SK-N-SH (cell line): Measurements from ENCODE around the gene ASIC3. TPM values are rescaled to one million over a fixed set of nuclear protein-coding genes. Genes with fewer than 3 reads are reported as not detected.

Experiments used
- CTCF ChIA-PET: fragments of 300-600, 350-600 bp; formaldehyde crosslinking; extraction: SDS; loops from one replicate; lab custom pipeline; 2021; lab: Yijun Ruan, JAX
- POLR2A ChIA-PET: fragments of 350-600 bp; sonication (Branson Sonifier 250); formaldehyde crosslinking; extraction: SDS; loops from one replicate; lab custom pipeline; 2020; ENCODE audit warnings: antibody characterized with exemption, inconsistent platforms; lab: Yijun Ruan, JAX
- DNase-seq: peaks from one replicate; pipeline ENCODE4 v3.0.0; 2012
- H2AFZ ChIP-seq: fragments of 200-600 bp; sonication (generic); 2 replicates; pipeline ENCODE4 v1.8.1; 2016; ENCODE audit warnings: antibody characterized with exemption, mild to moderate bottlenecking, low read depth
- H3F3A ChIP-seq: fragments of 200-600 bp; sonication (generic); replicated peaks from 2 replicates; pipeline ENCODE3; 2016; ENCODE audit warnings: antibody characterized with exemption, mild to moderate bottlenecking; ENCODE audit not compliant: insufficient read depth
- H3K27ac ChIP-seq, 2 experiments: fragments of 200-500 bp in 1 of 2; fragments of 200-600 bp in 1 of 2; sonication (Bioruptor generic) in 1 of 2; sonication (generic), shearing (Covaris generic) in 1 of 2; 2 replicates each; pipeline versions ENCODE4 v1.5.1 to v1.6.1; 2014 to 2016; ENCODE audit warnings: low read depth in 2 of 2, inconsistent platforms in 1 of 2, low read length in 1 of 2, mild to moderate bottlenecking in 1 of 2, mixed read lengths in 1 of 2
- H3K27me3 ChIP-seq: fragments of 200-600 bp; sonication (generic), shearing (Covaris generic); 2 replicates; pipeline ENCODE4 v1.6.1; 2016; ENCODE audit warnings: mixed run types; ENCODE audit not compliant: insufficient read depth
- H3K36me3 ChIP-seq, 2 experiments: fragments of 200-500 bp in 1 of 2; fragments of 200-600 bp in 1 of 2; sonication (Bioruptor generic) in 1 of 2; sonication (generic) in 1 of 2; replicated peaks in 1 of 2; 2 replicates each; pipeline versions ENCODE3 to v1.5.1; 2014 to 2016; ENCODE audit warnings: low read length in 1 of 2, mild to moderate bottlenecking in 1 of 2; ENCODE audit not compliant: insufficient read depth in 2 of 2, control insufficient read depth in 1 of 2
- H3K4me1 ChIP-seq, 2 experiments: fragments of 200-500 bp in 1 of 2; fragments of 200-600 bp in 1 of 2; sonication (Bioruptor generic) in 1 of 2; sonication (generic), shearing (Covaris generic) in 1 of 2; 2 replicates each; pipeline versions ENCODE4 v1.5.1 to v1.6.1; 2014 to 2016; ENCODE audit warnings: low read depth in 1 of 2, low read length in 1 of 2, mixed run types in 1 of 2; ENCODE audit not compliant: insufficient read depth in 2 of 2, control insufficient read depth in 1 of 2
- H3K4me2 ChIP-seq: fragments of 200-600 bp; sonication (generic), shearing (Covaris generic); 2 replicates; pipeline ENCODE4 v1.6.1; 2017; ENCODE audit warnings: mixed run types
- H3K4me3 ChIP-seq, 2 experiments: fragments of 200-500 bp in 1 of 2; fragments of 200-600 bp in 1 of 2; sonication (Bioruptor generic) in 1 of 2; sonication (generic), shearing (Covaris generic) in 1 of 2; 2 replicates each; pipeline versions ENCODE4 v1.5.1 to v1.8.1; 2014 to 2016; ENCODE audit warnings: low read depth in 2 of 2, inconsistent platforms in 1 of 2, low read length in 1 of 2, mild to moderate bottlenecking in 1 of 2, mixed read lengths in 1 of 2, moderate library complexity in 1 of 2
- H3K79me2 ChIP-seq: fragments of 200-600 bp; sonication (generic); 2 replicates; pipeline ENCODE4 v1.8.1; 2017; ENCODE audit warnings: mild to moderate bottlenecking; ENCODE audit not compliant: insufficient read depth
- H3K9ac ChIP-seq: fragments of 200-600 bp; sonication (generic); 2 replicates; pipeline ENCODE4 v1.6.1; 2017; ENCODE audit warnings: mixed run types
- H3K9me2 ChIP-seq: fragments of 200-600 bp; sonication (generic); 2 replicates; pipeline ENCODE4 v1.6.1; 2017; ENCODE audit warnings: mixed run types
- H3K9me3 ChIP-seq: fragments of 200-600 bp; sonication (generic); 2 replicates; pipeline ENCODE4 v1.6.1; 2017; ENCODE audit warnings: mixed run types, mild to moderate bottlenecking, moderate library complexity
- H4K20me1 ChIP-seq: fragments of 200-600 bp; sonication (generic); 2 replicates; pipeline ENCODE4 v1.6.1; 2017; ENCODE audit warnings: mild to moderate bottlenecking, mixed run types; ENCODE audit not compliant: insufficient read depth
- ELF1 ChIP-seq: IDR thresholded peaks from 2 replicates; pipeline ENCODE4 v1.4.0; 2012
- EP300 ChIP-seq, 2 experiments: IDR thresholded peaks; 2 replicates each; pipeline versions ENCODE4 v1.4.0 to v1.6.1; 2012; ENCODE audit warnings: borderline replicate concordance in 1 of 2, low read depth in 1 of 2, low read length in 1 of 2
- FOXJ3 ChIP-seq: sonication (generic); formaldehyde crosslinking; IDR thresholded peaks from 2 replicates; pipeline ENCODE4 v1.5.1; 2020; ENCODE audit warnings: mild to moderate bottlenecking, missing genetic modification reagents
- FOXM1 ChIP-seq: IDR thresholded peaks from 2 replicates; pipeline ENCODE4 v1.4.0; 2012; ENCODE audit warnings: low read depth, mild to moderate bottlenecking
- GATA2 ChIP-seq: sonication (generic); formaldehyde crosslinking; IDR thresholded peaks from 2 replicates; pipeline ENCODE4 v1.5.0; 2020; ENCODE audit warnings: mild to moderate bottlenecking, missing genetic modification reagents
- IRF3 ChIP-seq: fragments of 150-350 bp; IDR thresholded peaks from 2 replicates; pipeline ENCODE4 v1.6.1; 2016; ENCODE audit warnings: mild to moderate bottlenecking, low read depth, low read length
- MAX ChIP-seq: IDR thresholded peaks from 2 replicates; pipeline ENCODE4 v1.4.0; 2012; ENCODE audit warnings: low read depth
- MEF2A ChIP-seq: IDR thresholded peaks from 2 replicates; pipeline ENCODE4 v1.4.0; 2012; ENCODE audit warnings: low read depth, borderline replicate concordance
- NFIC ChIP-seq: IDR thresholded peaks from 2 replicates; pipeline ENCODE4 v1.4.0; 2012; ENCODE audit warnings: borderline replicate concordance
- PBX3 ChIP-seq: IDR thresholded peaks from 2 replicates; pipeline ENCODE4; 2012
- POLR2AphosphoS5 ChIP-seq: IDR thresholded peaks from 2 replicates; pipeline ENCODE4 v1.6.1; 2012; ENCODE audit warnings: low read depth, low read length
- RCOR1 ChIP-seq: fragments of 150-350 bp; IDR thresholded peaks from 2 replicates; pipeline ENCODE4 v1.6.1; 2017; ENCODE audit warnings: antibody characterized with exemption, low read length
- REST ChIP-seq: IDR thresholded peaks from 2 replicates; pipeline ENCODE4 v1.6.1; 2012; ENCODE audit warnings: mild to moderate bottlenecking, low read depth, low read length, moderate library complexity
- RFX5 ChIP-seq: IDR thresholded peaks from 2 replicates; pipeline ENCODE4 v1.6.1; 2012; ENCODE audit warnings: mild to moderate bottlenecking, improper control_type of control experiment, low read length
- RXRA ChIP-seq: IDR thresholded peaks from 2 replicates; pipeline ENCODE4 v1.4.0; 2012; ENCODE audit warnings: low read depth, mild to moderate bottlenecking, borderline replicate concordance
- TAF1 ChIP-seq: IDR thresholded peaks from 2 replicates; pipeline ENCODE4 v1.6.1; 2012; ENCODE audit warnings: low read depth, mild to moderate bottlenecking, low read length, moderate library complexity, borderline replicate concordance
- TCF12 ChIP-seq: IDR thresholded peaks from 2 replicates; pipeline ENCODE4 v1.4.0; 2012
- TEAD4 ChIP-seq: IDR thresholded peaks from 2 replicates; pipeline ENCODE4 v1.4.0; 2012; ENCODE audit warnings: mild to moderate bottlenecking, borderline replicate concordance; ENCODE audit not compliant: insufficient read depth
- USF2 ChIP-seq: fragments of 150-350 bp; IDR thresholded peaks from 2 replicates; pipeline ENCODE4 v1.6.1; 2017; ENCODE audit warnings: antibody characterized with exemption, low read length, low read depth, borderline replicate concordance
- YY1 ChIP-seq: IDR thresholded peaks from 2 replicates; pipeline ENCODE4 v1.4.0; 2012; ENCODE audit warnings: low read depth, mild to moderate bottlenecking
- WGBS: methylation state at CpG from one replicate; pipeline ENCODE4 v1.1.6; 2017; ENCODE audit warnings: low lambda C conversion rate; 5-methylcytosine and 5-hydroxymethylcytosine counted together
- polyA plus RNA-seq, 3 experiments: library from polyadenylated mRNA; depleted of rRNA; stranded (reverse); fragments of >200 nt; gene quantifications; 2 replicates each; pipeline ENCODE4 v1.2.3, GENCODE V29; 2012

Gene ASIC3
- polyA plus RNA-seq, 1 of the 3 experiments (the other 2 are of a cell fraction): 4.5 TPM

GRCh38 chr7:151035026-151035717, 13.2 kb upstream of the ASIC3 start (continued):
- TF ChIP-seq PBX3 (no peak), YY1 (no peak), EP300 (IDR thresholded peaks at IDR 0.05; ENCODE audit: borderline replicate concordance in 1 of 2, low read depth in 1 of 2, low read length in 1 of 2) (no peak), MAX (no peak)

GRCh38 chr7:151035902-151036301, 12.4 kb upstream of the ASIC3 start:
- H3K4me2 ChIP-seq: no peak overlapping the region
- TF ChIP-seq YY1: no peak
- no peak for TF ChIP-seq USF2
- TF ChIP-seq ELF1: no peak
- TF ChIP-seq GATA2 (CRISPR knock-in tag): no peak
- TF ChIP-seq RCOR1: no peak
- no peak for TF ChIP-seq RXRA
- no peak for TF ChIP-seq IRF3
- TF ChIP-seq TEAD4: no peak
- no peak for TF ChIP-seq EP300 (IDR thresholded peaks at IDR 0.05; ENCODE audit: borderline replicate concordance in 1 of 2, low read depth in 1 of 2, low read length in 1 of 2)
- TF ChIP-seq REST: no peak
- TF ChIP-seq FOXJ3: no peak
- no peak for TF ChIP-seq TCF12
- TF ChIP-seq TAF1: no peak
- no peak for TF ChIP-seq RFX5
- no peak for TF ChIP-seq PBX3
- no peak for TF ChIP-seq POLR2AphosphoS5
- no peak for TF ChIP-seq NFIC
- TF ChIP-seq MEF2A: no peak
- TF ChIP-seq FOXM1: no peak
- H3K9me3 ChIP-seq: no peaks in the 10 kb centered on the region
- CTCF ChIA-PET: interaction anchor here (0.7 to 9.5 kb wide), 4 partner anchors 17 to 88 kb away, joined by 3 to 59 read pairs (median 4); no protein-coding TSS in a partner anchor
- H3K4me1 ChIP-seq: peaks cover 25 to 30% of the 10 kb centered on the region in 2 experiments
- no peaks in the 10 kb centered on the region for H3K27me3 ChIP-seq
- H3K9me2 ChIP-seq: no peaks in the 10 kb centered on the region
- H3K27ac ChIP-seq: no peak overlapping the region
- H3K36me3 ChIP-seq: peaks cover 12 to 52% of the 10 kb centered on the region in 2 experiments
- no peak for DNase-seq
- no peak overlapping the region for H3K9ac ChIP-seq
- WGBS: 95% methylated on average over 14 of the region's 17 CpGs
- H2AFZ ChIP-seq: no peak overlapping the region
- H3K4me3 ChIP-seq: no peak overlapping the region
- H3K79me2 ChIP-seq: peaks cover 22% of the 10 kb centered on the region
- H4K20me1 ChIP-seq: no peaks in the 10 kb centered on the region
- H3F3A ChIP-seq: peaks cover 25% of the 10 kb centered on the region
- POLR2A ChIA-PET: no interaction called here
